AG04449 (cell line): ENCODE results near the gene CYP4A22.
"Not testable (repeated sequence)": the region's sequence is repeated elsewhere in the genome, so short reads cannot be mapped to it uniquely, and the experiment has no call there.

Experiments used
- CTCF ChIA-PET: fragments of 350-600 bp; formaldehyde crosslinking; extraction: SDS; loops from one replicate; lab custom pipeline; 2021; ENCODE audit warnings: antibody characterized with exemption; lab: Yijun Ruan, JAX
- POLR2A ChIA-PET: fragments of 400-600, 350-600 bp; formaldehyde crosslinking; extraction: SDS; loops from one replicate; lab custom pipeline; 2020; ENCODE audit warnings: antibody characterized with exemption, inconsistent platforms; lab: Yijun Ruan, JAX
- DNase-seq: peaks from one replicate; pipeline ENCODE4 v3.0.0-alpha.2; 2010; ENCODE audit warnings: low read depth, low spot score
- H3K4me3 ChIP-seq: 2 replicates; pipeline ENCODE4 v1.5.1; 2011; ENCODE audit warnings: low read depth, mild to moderate bottlenecking, control low read depth, low read length
- CTCF ChIP-seq: IDR thresholded peaks from one replicate; pipeline ENCODE4 v1.5.1; 2011; ENCODE audit warnings: mild to moderate bottlenecking, moderate library complexity, low read length, control low read depth, inconsistent platforms; ENCODE audit not compliant: insufficient read depth; ENCODE audit errors: missing control alignments

The CYP4A22 gene

GRCh38 chr1:47190857-47191256, 53.6 kb downstream of the CYP4A22 start:
- DNase-seq, result no peak
- ChIA-PET POLR2A (no interaction called here), CTCF (interaction anchor here (1.4 to 9.1 kb wide), 5 partner anchors 12 to 537 kb away, joined by 3 to 213 read pairs (median 21); no protein-coding TSS in a partner anchor)
- TF ChIP-seq CTCF, result no peak
- no peak overlapping the region for H3K4me3 ChIP-seq

- POLR2A ChIA-PET, result no interaction called here
Measured at GRCh38 chr1:47191940-47192457, 54.8 kb downstream of the CYP4A22 start.

GRCh38 chr1:47192458-47193384, 55.5 kb downstream of the CYP4A22 start:
- ChIA-PET POLR2A (interaction anchor here (1.3 kb wide), 1 partner anchor 9 kb away, joined by 3 read pairs; no protein-coding TSS in a partner anchor), CTCF (interaction anchor here (0.7 to 9.1 kb wide), 37 partner anchors 9 to 550 kb away, joined by 3 to 213 read pairs (median 4); partner anchors contain the start of genes CMPK1 and STIL)
- no peak overlapping the region for H3K4me3 ChIP-seq

More at GRCh38 chr1:47191940-47192457, 54.8 kb downstream of the CYP4A22 start:
- H3K4me3 ChIP-seq, result no peak overlapping the region
- CTCF ChIA-PET, result interaction anchor here (0.6 to 9.1 kb wide), 19 partner anchors 10 to 549 kb away, joined by 3 to 213 read pairs (median 5); partner anchors contain the start of gene STIL
- no peak for TF ChIP-seq CTCF
- no peak for DNase-seq

GRCh38 chr1:47193496-47193895, 56.3 kb downstream of the CYP4A22 start:
- ChIA-PET POLR2A (interaction anchor here (1.3 kb wide), 1 partner anchor 8 kb away, joined by 3 read pairs; no protein-coding TSS in a partner anchor), CTCF (interaction anchor here (0.8 to 9.1 kb wide), 31 partner anchors 8 to 533 kb away, joined by 3 to 213 read pairs (median 4); partner anchors contain the start of genes CMPK1 and STIL)
- not testable (repeated sequence) for DNase-seq, H3K4me3 ChIP-seq

More at GRCh38 chr1:47192458-47193384, 55.5 kb downstream of the CYP4A22 start:
- DNase-seq, result no peak
- peak; percentile 90 for TF ChIP-seq CTCF

- no peak overlapping the region for H3K4me3 ChIP-seq
- no peak for DNase-seq
- TF ChIP-seq CTCF, result no peak
- ChIA-PET CTCF (interaction anchor here (0.8 to 9.1 kb wide), 13 partner anchors 7 to 532 kb away, joined by 3 to 213 read pairs (median 12); no protein-coding TSS in a partner anchor), POLR2A (no interaction called here)
Measured at GRCh38 chr1:47194311-47194710, 57.1 kb downstream of the CYP4A22 start.

GRCh38 chr1:47195981-47196380, 58.7 kb downstream of the CYP4A22 start:
- DNase-seq, H3K4me3 ChIP-seq, POLR2A ChIA-PET: not testable (repeated sequence)
- CTCF ChIA-PET, result interaction anchor here (0.9 to 9.1 kb wide), 3 partner anchors 12 to 68 kb away, joined by 3 to 213 read pairs (median 120); no protein-coding TSS in a partner anchor
